Endothelial cell of umbilical vein (primary cell): Measurements from ENCODE around the gene PHYH. TPM values are rescaled to one million over a fixed set of nuclear protein-coding genes. Genes with fewer than 3 reads are reported as not detected.

Source experiments
- BruUV-seq: library from RNA; stranded (reverse); fragments of 400-500 nt; replicated peaks from 2 replicates; lab custom pipeline; 2021; lab: Mats Ljungman, UMichigan
- CTCF ChIA-PET: fragments of 300-600, 350-600 bp; sonication (Branson Sonifier 250); formaldehyde crosslinking; loops from one replicate; lab custom pipeline; 2021; ENCODE audit warnings: antibody characterized with exemption, inconsistent platforms; lab: Charles Lee
- POLR2A ChIA-PET: fragments of 300-600, 350-600 bp; sonication (Branson Sonifier 250); formaldehyde crosslinking; loops from one replicate; lab custom pipeline; 2021; ENCODE audit warnings: antibody characterized with exemption, inconsistent platforms; lab: Charles Lee
- DNase-seq: peaks from one replicate; pipeline ENCODE4 v3.0.0-alpha.2; 2011; ENCODE audit warnings: low read depth, low spot score
- FAIRE-seq: peaks from 2 replicates; lab custom pipeline; 2011; peaks lifted over from hg19 to GRCh38; lab: Jason Lieb, UNC
- H2AFZ ChIP-seq: 2 replicates; pipeline ENCODE4 v1.6.0; 2012; ENCODE audit warnings: low read depth, low read length, control low read depth, inconsistent platforms
- H3K27ac ChIP-seq: 2 replicates; pipeline ENCODE4 v1.5.1; 2011; ENCODE audit warnings: low read depth, mild to moderate bottlenecking, control low read depth, low read length, moderate library complexity; ENCODE audit not compliant: insufficient read depth
- H3K27me3 ChIP-seq, 2 experiments: 2 replicates each; pipeline versions ENCODE4 v1.6.0 to v1.6.1; 2011; ENCODE audit warnings: low read length in 2 of 2, mixed read lengths in 1 of 2; ENCODE audit not compliant: control insufficient read depth in 2 of 2, insufficient read depth in 2 of 2
- H3K36me3 ChIP-seq, 2 experiments: 2 replicates in 1 of 2; 3 replicates in 1 of 2; pipeline ENCODE4 v1.5.1; 2011; ENCODE audit warnings: low read length in 2 of 2, mild to moderate bottlenecking in 1 of 2, moderate library complexity in 1 of 2; ENCODE audit not compliant: control insufficient read depth in 2 of 2, insufficient read depth in 2 of 2; ENCODE audit errors: extremely low read depth in 1 of 2
- H3K4me1 ChIP-seq: 3 replicates; pipeline ENCODE4 v1.5.1; 2011; ENCODE audit warnings: mild to moderate bottlenecking, low read length; ENCODE audit not compliant: control insufficient read depth, insufficient read depth; ENCODE audit errors: extremely low read depth
- H3K4me2 ChIP-seq: 2 replicates; pipeline ENCODE4 v1.6.1; 2011; ENCODE audit warnings: low read length, control low read depth, mixed read lengths; ENCODE audit not compliant: insufficient read depth
- H3K4me3 ChIP-seq, 3 experiments: fragments of 200-600 bp in 1 of 3; sonication (generic), shearing (Covaris generic) in 1 of 3; replicated peaks in 1 of 3; 2 replicates each; pipeline ENCODE4 v1.5.1; 2011 to 2016; ENCODE audit warnings: control low read depth in 3 of 3, low read length in 3 of 3, mild to moderate bottlenecking in 2 of 3, inconsistent platforms in 1 of 3, low read depth in 1 of 3, moderate library complexity in 1 of 3; ENCODE audit not compliant: insufficient read depth in 1 of 3
- H3K79me2 ChIP-seq: 2 replicates; pipeline ENCODE4 v1.6.0; 2012; ENCODE audit warnings: low read length, inconsistent platforms; ENCODE audit not compliant: control insufficient read depth, insufficient read depth
- H3K9ac ChIP-seq: replicated peaks from 2 replicates; pipeline ENCODE3; 2011; ENCODE audit warnings: low read length, control low read depth; ENCODE audit not compliant: insufficient read depth; ENCODE audit errors: extremely low read depth
- H3K9me1 ChIP-seq: replicated peaks from 3 replicates; pipeline ENCODE4 v1.6.0; 2011; ENCODE audit warnings: mild to moderate bottlenecking, low read length; ENCODE audit not compliant: control insufficient read depth, insufficient read depth; ENCODE audit errors: extremely low read depth
- H3K9me3 ChIP-seq: replicated peaks from 2 replicates; pipeline ENCODE4 v1.5.1; 2012; ENCODE audit warnings: low read length, inconsistent platforms; ENCODE audit not compliant: control insufficient read depth, insufficient read depth
- H4K20me1 ChIP-seq: replicated peaks from 2 replicates; pipeline ENCODE3; 2011; ENCODE audit warnings: mild to moderate bottlenecking, low read length; ENCODE audit not compliant: control insufficient read depth, insufficient read depth; ENCODE audit errors: extremely low read depth
- CTCF ChIP-seq, 2 donors: IDR thresholded peaks; 1 replicate in 1 of 2; 2 replicates in 1 of 2; pipeline ENCODE4 v1.5.1; 2011; ENCODE audit warnings: low read length in 2 of 2, mild to moderate bottlenecking in 2 of 2, moderate library complexity in 2 of 2, control low read depth in 1 of 2, inconsistent platforms in 1 of 2, low read depth in 1 of 2; ENCODE audit not compliant: insufficient read depth in 1 of 2; ENCODE audit errors: extremely low read depth in 1 of 2
- EZH2 ChIP-seq: IDR thresholded peaks from 2 replicates; pipeline ENCODE4 v1.6.1; 2012; ENCODE audit warnings: borderline replicate concordance, low read depth, mild to moderate bottlenecking, moderate library complexity, low read length, inconsistent platforms; ENCODE audit not compliant: severe bottlenecking
- FOS ChIP-seq: IDR thresholded peaks from 2 replicates; pipeline ENCODE4 v1.6.1; 2011; ENCODE audit warnings: mild to moderate bottlenecking, low read length, moderate library complexity, borderline replicate concordance; ENCODE audit not compliant: insufficient read depth
- GATA2 ChIP-seq: IDR thresholded peaks from 2 replicates; pipeline ENCODE4 v1.7.0; 2011; ENCODE audit warnings: low read depth, mild to moderate bottlenecking, moderate library complexity, mixed read lengths, low read length; ENCODE audit not compliant: insufficient read length, insufficient read depth
- JUN ChIP-seq: IDR thresholded peaks from 2 replicates; pipeline ENCODE4 v1.6.1; 2011; ENCODE audit warnings: borderline replicate concordance, low read depth; ENCODE audit not compliant: insufficient read length, insufficient read depth
- MYC ChIP-seq: IDR thresholded peaks from one replicate; pipeline ENCODE4 v1.6.1; 2011; ENCODE audit warnings: mild to moderate bottlenecking, low read depth, low read length
- POLR2A ChIP-seq: IDR thresholded peaks from 2 replicates; pipeline ENCODE4 v1.6.1; 2012; ENCODE audit warnings: low read depth, mild to moderate bottlenecking, control low read depth, low read length
- POLR2AphosphoS5 ChIP-seq: IDR thresholded peaks from 2 replicates; pipeline ENCODE4 v1.6.1; 2012; ENCODE audit warnings: low read depth, mild to moderate bottlenecking, control low read depth, low read length, moderate library complexity; ENCODE audit not compliant: insufficient read depth
- dilution Hi-C: fragments of 300-500 bp; cut with MboI; formaldehyde crosslinking; loops from one replicate; pipeline ENCODE4 v1.15.0; 2019; ENCODE audit warnings: low sequenced_read_pairs; ENCODE audit not compliant: extremely low pct_ligation_motif_present
- intact Hi-C: fragments of 100-400 bp; cut with micrococcal nuclease; formaldehyde crosslinking; loops from one replicate; pipeline ENCODE4 v1.10.0; 2022
- polyA plus RNA-seq, 4 experiments: library from polyadenylated mRNA; depleted of rRNA in 3 of 4; stranded (reverse) in 3 of 4; unstranded in 1 of 4; fragments of >200 nt; gene quantifications; 2 replicates each; pipeline versions ENCODE4 v1.2.1 to v1.2.3, GENCODE V29; 2011 to 2012; ENCODE audit warnings: missing spikeins in 1 of 4
- total RNA-seq: library from RNA; stranded (reverse); gene quantifications from 2 replicates; pipeline ENCODE4 v1.2.3, GENCODE V29; 2021
- TF ChIP-seq, protein P1 (sequence below): IDR thresholded peaks from 2 replicates; pipeline ENCODE4 v1.6.1; 2011; ENCODE audit not compliant: insufficient read depth, insufficient read length

PHYH gene
- total and polyA plus RNA-seq, 2 donors (not counting 3 experiments of a cell fraction or from before 2014, with no cell fraction given), result 4.7 to 9.4 TPM

DNA sequence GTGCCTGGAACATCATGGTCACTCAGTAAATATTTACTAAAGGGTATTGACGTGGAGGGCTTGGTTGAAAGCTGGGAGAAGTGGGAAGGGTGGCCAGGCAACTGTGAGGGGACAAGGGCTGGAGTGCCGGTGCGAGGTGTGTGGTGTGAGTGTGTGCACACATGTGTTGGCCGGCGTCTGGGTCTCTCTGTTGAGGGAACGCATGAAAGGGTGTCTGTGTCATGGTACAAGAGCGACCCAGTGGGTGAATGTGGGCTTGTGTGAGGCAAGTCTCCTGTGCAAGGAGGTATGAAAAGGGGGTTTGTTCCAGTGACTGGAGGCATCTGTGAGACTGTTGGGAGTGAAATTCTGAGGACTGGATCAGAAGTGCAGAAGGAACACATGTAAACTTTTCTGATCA, 36.3 kb downstream of the PHYH start:
- no peaks in the 10 kb centered on the region for H3K4me1 ChIP-seq
- intact Hi-C loops (no loop called here), dilution Hi-C loops (no loop called here)
- no peaks in the 10 kb centered on the region for H3K36me3 ChIP-seq
- no peaks in the 10 kb centered on the region for H3K9me3 ChIP-seq
- TF ChIP-seq POLR2AphosphoS5, result no peak
- no peak for TF ChIP-seq EZH2
- no peaks in the 10 kb centered on the region for H3K9me1 ChIP-seq
- peaks cover 0 to 2% of the 10 kb centered on the region in 2 experiments for H3K27me3 ChIP-seq
- CTCF ChIA-PET, result interaction anchor here (1.2 kb wide), 1 partner anchor 9 kb away, joined by 3 read pairs; no protein-coding TSS in a partner anchor
- no peak overlapping the region for H2AFZ ChIP-seq
- FAIRE-seq (no peak), DNase-seq (no peak)
- no peak overlapping the region for H3K9ac ChIP-seq
- H3K27ac ChIP-seq, result no peak overlapping the region
- no TSS peak for BruUV-seq
- H3K79me2 ChIP-seq, result no peaks in the 10 kb centered on the region
- POLR2A ChIA-PET, result no interaction called here
- H4K20me1 ChIP-seq, result no peaks in the 10 kb centered on the region
- no peak overlapping the region for H3K4me3 ChIP-seq
- H3K4me2 ChIP-seq, result no peak overlapping the region

DNA sequence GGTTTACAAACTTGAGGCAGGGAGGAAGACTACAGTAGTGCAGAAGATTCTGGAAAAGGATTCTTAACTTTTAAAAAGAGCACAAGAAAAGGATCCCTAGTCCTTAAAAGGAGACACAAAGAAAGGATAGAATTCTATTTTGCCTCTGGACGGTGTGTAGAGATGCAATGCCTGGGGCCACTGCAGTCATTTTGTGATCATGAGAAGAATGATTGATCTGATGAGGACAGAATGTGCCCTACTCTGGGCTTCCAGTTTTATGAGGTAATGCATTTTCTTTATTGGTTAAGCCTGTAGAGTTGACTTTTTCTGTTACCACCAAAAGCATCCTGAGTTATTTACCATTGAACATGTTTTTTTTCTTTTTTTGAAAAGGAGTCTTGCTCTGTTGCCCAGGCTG, 37.4 kb downstream of the PHYH start:
- no peak overlapping the region for H2AFZ ChIP-seq
- no TSS peak for BruUV-seq
- no peak overlapping the region for H3K27ac ChIP-seq
- no peaks in the 10 kb centered on the region for H3K4me1 ChIP-seq
- DNase-seq (no peak), FAIRE-seq (no peak)
- H3K9ac ChIP-seq, result no peak overlapping the region
- intact Hi-C loops (no loop called here), dilution Hi-C loops (no loop called here)
- H3K4me2 ChIP-seq, result no peak overlapping the region
- TF ChIP-seq EZH2, result no peak
- no peak for TF ChIP-seq POLR2AphosphoS5
- no peak for TF ChIP-seq MYC
- no peak for TF ChIP-seq POLR2A
- no peak for TF ChIP-seq CTCF (IDR thresholded peaks at IDR 0.05; ENCODE audit: extremely low read depth in 1 of 2, insufficient read depth in 1 of 2, low read depth in 1 of 2, low read length in 2 of 2)
- no peak for TF ChIP-seq FOS
- TF ChIP-seq, protein P1, sequence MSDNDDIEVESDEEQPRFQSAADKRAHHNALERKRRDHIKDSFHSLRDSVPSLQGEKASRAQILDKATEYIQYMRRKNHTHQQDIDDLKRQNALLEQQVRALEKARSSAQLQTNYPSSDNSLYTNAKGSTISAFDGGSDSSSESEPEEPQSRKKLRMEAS, result no peak
- TF ChIP-seq GATA2, result no peak
- TF ChIP-seq JUN, result no peak
- no peaks in the 10 kb centered on the region for H3K79me2 ChIP-seq
- no peaks in the 10 kb centered on the region for H4K20me1 ChIP-seq
- peaks cover 0 to 2% of the 10 kb centered on the region in 2 experiments for H3K27me3 ChIP-seq
- no peaks in the 10 kb centered on the region for H3K9me3 ChIP-seq
- ChIA-PET POLR2A (no interaction called here), CTCF (interaction anchor here (0.6 kb wide), 1 partner anchor 15 kb away, joined by 3 read pairs; no protein-coding TSS in a partner anchor)
- no peaks in the 10 kb centered on the region for H3K9me1 ChIP-seq
- no peak overlapping the region for H3K4me3 ChIP-seq
- no peaks in the 10 kb centered on the region for H3K36me3 ChIP-seq
